PC-3 (cell line): ENCODE data around the gene GRIN2D.

Source experiments
- EZH2 ChIP-seq: fragments of 300-600 bp; sonication (generic); IDR thresholded peaks from one replicate; pipeline ENCODE4 v1.6.1; 2017; ENCODE audit warnings: antibody characterized with exemption, mild to moderate bottlenecking, low read length; ENCODE audit not compliant: unreplicated experiment
- TF ChIP-seq, protein P1 (sequence below): fragments of 300-600 bp; sonication (generic); conservative IDR thresholded peaks from 2 replicates; pipeline ENCODE4 v1.5.1; 2017; ENCODE audit warnings: antibody characterized with exemption, low read depth, mild to moderate bottlenecking, low read length

DNA sequence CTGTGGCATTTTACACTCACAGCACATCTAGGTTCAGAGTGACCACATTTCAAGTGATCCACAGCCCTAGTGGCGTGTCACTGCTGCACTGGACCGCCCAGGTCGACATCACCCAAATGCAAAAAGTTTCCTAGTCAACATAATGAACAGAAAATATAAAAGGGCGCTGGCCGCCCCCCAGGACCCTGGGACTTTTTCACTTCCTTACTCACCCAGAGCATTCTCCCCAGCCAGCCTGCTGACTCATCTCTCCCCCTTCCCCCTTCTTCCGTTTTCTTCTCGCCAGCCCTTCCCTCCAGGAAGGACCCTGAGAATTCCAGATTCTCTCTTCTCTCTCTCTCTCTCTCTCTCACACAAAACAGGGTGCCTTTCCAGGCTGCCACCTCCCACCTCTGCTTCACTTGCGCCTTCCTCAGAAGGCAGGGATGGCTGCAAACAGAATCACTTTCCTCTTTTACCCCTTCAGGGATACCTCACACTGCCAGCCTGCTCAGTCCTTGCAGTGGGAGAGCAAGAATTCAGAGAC is 31.3 kb downstream of the GRIN2D start:
- TF ChIP-seq, protein P1, sequence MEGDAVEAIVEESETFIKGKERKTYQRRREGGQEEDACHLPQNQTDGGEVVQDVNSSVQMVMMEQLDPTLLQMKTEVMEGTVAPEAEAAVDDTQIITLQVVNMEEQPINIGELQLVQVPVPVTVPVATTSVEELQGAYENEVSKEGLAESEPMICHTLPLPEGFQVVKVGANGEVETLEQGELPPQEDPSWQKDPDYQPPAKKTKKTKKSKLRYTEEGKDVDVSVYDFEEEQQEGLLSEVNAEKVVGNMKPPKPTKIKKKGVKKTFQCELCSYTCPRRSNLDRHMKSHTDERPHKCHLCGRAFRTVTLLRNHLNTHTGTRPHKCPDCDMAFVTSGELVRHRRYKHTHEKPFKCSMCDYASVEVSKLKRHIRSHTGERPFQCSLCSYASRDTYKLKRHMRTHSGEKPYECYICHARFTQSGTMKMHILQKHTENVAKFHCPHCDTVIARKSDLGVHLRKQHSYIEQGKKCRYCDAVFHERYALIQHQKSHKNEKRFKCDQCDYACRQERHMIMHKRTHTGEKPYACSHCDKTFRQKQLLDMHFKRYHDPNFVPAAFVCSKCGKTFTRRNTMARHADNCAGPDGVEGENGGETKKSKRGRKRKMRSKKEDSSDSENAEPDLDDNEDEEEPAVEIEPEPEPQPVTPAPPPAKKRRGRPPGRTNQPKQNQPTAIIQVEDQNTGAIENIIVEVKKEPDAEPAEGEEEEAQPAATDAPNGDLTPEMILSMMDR = no peak
- no peak for TF ChIP-seq EZH2
